GM23338 (cell line): ENCODE measurements around the gene GOLGA6L6.
"Not testable (repeated sequence)": the region's sequence is repeated elsewhere in the genome, so short reads cannot be mapped to it uniquely, and the experiment has no call there.

Experiments
- EZH2 ChIP-seq: fragments of 200-600 bp; sonication (generic); IDR thresholded peaks from one replicate; pipeline ENCODE4 v1.8.0; 2017; ENCODE audit warnings: antibody characterized with exemption, mild to moderate bottlenecking, low read depth; ENCODE audit not compliant: unreplicated experiment
- POLR2AphosphoS5 ChIP-seq: IDR thresholded peaks from 2 replicates; pipeline ENCODE4 v1.6.1; 2016; ENCODE audit warnings: antibody characterized with exemption, low read depth
- ZNF114 ChIP-seq: fragments of 250-450 bp; sonication (Bioruptor Pico); IDR thresholded peaks from 2 replicates; pipeline ENCODE4 v1.5.0; 2020; ENCODE audit warnings: mild to moderate bottlenecking, moderate library complexity
- TF ChIP-seq, protein P1 (sequence below), 2 experiments: fragments of 200-600 bp in 1 of 2; sonication (generic) in 1 of 2; conservative IDR thresholded peaks; 2 replicates each; pipeline versions ENCODE4 v1.5.1 to v1.6.1; 2016 to 2017; ENCODE audit warnings: antibody characterized with exemption in 2 of 2, low read depth in 2 of 2, mild to moderate bottlenecking in 2 of 2, moderate library complexity in 1 of 2

GRCh38 chr15:20489320-20489719 is 52.3 kb downstream of the GOLGA6L6 start:
- TF ChIP-seq POLR2AphosphoS5; EZH2; ZNF114 (CRISPR knock-in tag): not testable (repeated sequence)
- TF ChIP-seq, protein P1, sequence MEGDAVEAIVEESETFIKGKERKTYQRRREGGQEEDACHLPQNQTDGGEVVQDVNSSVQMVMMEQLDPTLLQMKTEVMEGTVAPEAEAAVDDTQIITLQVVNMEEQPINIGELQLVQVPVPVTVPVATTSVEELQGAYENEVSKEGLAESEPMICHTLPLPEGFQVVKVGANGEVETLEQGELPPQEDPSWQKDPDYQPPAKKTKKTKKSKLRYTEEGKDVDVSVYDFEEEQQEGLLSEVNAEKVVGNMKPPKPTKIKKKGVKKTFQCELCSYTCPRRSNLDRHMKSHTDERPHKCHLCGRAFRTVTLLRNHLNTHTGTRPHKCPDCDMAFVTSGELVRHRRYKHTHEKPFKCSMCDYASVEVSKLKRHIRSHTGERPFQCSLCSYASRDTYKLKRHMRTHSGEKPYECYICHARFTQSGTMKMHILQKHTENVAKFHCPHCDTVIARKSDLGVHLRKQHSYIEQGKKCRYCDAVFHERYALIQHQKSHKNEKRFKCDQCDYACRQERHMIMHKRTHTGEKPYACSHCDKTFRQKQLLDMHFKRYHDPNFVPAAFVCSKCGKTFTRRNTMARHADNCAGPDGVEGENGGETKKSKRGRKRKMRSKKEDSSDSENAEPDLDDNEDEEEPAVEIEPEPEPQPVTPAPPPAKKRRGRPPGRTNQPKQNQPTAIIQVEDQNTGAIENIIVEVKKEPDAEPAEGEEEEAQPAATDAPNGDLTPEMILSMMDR (conservative IDR thresholded peaks at IDR 0.05; ENCODE audit: low read depth in 2 of 2) = not testable (repeated sequence)
